HG03520 (cell line): ENCODE measurements around the gene MUC20.
"Not testable (repeated sequence)": the region's sequence is repeated elsewhere in the genome, so short reads cannot be mapped to it uniquely, and the experiment has no call there.

Experiments
- ATAC-seq: cut with Tn5 transposase; IDR thresholded peaks from one replicate; pipeline ENCODE4 v1.9.1; 2021; ENCODE audit warnings: mild to moderate bottlenecking, moderate library complexity; ENCODE audit not compliant: unreplicated experiment

Gene MUC20

DNA sequence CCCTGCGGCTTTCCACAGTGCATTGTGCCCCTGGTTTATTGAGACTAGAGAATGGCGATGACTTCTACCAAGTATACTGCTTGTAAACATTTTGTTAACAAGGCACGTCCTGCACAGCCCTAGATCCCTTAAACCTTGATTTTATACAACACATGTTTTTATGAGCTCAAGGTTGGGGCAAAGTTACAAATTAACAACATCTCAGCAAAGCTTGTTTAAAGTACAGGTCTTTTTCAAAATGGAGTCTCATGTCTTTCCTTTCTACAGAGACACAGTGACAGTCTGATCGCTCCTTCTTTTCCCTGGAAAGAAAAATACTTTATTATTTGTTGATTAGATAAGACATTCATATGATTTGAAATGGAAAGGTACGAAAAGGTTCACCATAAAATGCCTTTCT is 8.0 kb downstream of the MUC20 start:
- not testable (repeated sequence) for ATAC-seq

DNA sequence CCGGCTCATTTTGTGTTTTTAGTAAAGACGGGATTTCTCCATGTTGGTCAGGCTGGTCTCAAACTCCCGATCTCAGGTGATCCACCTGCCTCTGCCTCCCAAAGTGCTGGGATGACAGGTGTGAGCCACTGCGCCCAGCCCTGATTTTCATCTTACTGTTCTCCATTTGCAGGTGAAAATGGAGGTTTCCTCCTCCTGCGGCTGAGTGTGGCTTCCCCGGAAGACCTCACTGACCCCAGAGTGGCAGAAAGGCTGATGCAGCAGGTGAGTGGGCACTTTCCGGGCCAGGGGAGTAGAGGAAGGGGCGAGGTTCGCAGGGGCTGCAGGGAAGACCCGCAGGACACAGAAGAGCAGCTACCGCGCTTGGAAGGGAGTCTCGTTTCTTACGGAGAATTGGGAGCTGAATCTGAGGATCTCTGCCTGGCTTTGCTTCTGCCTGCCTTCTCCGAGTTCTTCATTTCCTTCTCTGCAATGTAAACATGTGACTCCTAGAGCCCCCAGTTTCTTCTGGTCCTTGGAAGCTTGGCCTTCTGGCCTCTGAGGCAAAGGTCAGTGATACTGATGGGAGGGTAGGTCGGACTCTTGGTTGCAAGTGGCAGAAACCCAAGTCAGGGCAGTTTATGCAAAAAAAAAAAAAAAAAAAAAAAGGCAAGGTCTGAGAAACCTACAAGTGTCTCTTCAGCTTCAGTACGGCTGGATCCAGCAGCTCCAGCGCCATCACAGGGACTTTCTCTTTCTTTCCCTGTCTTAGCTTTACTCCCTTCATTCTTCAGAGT is 8.9 kb downstream of the MUC20 start:
- no peak for ATAC-seq

DNA sequence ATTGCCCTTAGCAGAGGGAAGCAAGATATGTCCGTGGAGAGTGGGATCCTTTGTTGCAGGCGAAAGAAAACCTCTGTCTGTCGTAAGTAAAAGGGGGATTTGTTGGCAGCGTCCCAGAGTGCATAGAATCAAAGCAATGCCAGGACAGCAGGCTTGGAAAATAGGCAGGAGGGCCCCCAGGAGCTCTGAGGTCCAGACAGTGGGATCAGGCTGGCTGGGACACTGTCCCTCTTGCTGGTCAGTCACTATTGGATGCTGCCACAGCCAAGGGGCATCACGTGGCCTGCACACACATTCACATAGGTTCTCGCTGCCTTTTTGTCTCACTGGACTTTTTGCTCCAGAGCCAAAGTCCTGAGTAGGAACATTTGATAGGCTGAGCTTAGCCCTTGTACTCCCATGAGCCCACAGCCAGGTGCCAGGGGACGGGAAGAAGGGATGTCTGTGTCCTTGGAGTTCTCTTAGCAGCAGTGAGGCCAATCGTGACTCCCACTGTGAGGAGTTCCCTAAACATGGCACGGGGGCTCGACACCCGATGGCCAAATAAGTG is 10.7 kb downstream of the MUC20 start:
- no peak for ATAC-seq

DNA sequence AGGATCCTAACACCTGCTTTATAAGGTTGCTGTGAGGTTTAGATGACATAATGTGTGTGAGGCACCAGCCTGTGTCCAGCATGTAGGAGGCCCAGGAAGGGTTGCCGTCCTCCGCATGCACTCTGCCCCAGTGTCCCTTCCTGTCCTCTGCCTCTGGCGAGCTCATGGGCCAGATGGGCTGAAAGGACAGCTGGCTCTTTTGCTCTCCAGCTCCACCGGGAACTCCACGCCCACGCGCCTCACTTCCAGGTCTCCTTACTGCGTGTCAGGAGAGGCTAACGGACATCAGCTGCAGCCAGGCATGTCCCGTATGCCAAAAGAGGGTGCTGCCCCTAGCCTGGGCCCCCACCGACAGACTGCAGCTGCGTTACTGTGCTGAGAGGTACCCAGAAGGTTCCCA is 12.2 kb downstream of the MUC20 start:
- no peak for ATAC-seq

DNA sequence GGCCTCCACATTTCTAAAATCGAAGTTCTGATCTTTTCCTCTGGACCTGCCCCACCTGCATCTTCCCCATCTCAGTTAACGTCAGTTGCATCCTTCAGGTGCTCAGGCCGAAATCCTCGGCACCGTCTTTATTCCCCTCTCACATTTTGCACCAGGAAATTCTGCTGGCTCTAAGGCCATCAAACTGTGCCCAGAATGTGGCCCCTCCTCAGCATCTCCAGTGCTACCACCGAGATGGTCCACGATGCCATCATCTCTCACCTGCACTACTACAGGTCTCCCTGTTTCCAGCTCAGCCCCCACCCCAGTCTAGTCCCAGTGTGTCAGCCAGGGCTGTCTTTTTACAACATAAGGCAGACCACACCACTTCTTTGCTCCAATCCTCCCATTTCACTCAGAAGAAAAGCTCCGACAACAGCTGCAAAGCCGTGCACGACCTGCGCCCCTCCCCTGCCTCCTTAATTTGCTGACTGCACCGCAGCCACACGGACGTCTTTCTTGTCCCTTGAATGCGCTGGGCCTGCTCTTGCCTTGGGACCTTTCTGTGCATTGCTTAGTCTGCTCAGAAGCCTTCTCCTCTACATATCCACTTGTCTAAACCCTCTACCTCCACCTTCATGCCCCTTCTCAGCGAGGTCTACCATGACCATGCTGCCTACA is 14.4 kb downstream of the MUC20 start:
- ATAC-seq, result no peak

DNA sequence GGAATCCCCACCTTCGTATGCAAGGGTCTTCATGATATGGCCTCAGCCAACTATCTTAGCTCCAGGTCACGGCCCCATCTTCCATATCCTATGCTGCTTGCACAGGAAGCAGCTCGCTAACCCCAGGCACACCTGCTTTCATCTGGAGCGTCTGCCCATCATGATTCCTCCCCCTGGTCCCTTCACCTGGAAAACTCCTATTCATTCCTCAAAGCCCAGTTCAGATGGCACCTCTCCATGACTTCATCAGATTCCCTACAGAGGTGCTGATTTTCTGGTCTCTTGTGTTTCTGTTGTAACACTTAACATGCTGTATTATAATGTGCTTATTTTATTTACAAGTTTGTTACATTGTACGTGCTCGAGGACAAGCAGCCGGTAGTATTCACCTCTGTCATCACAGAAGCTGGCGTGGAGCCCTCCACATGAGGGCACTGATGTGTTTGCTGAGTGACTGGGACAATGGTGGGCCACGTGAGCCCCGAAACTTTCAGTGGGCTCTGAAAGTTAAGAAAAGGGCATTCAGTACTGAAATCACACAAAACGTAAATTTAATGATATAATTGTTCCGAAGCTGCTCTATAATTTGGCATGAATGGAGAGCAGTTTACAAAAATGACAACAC is 16.2 kb downstream of the MUC20 start:
- ATAC-seq, result no peak

DNA sequence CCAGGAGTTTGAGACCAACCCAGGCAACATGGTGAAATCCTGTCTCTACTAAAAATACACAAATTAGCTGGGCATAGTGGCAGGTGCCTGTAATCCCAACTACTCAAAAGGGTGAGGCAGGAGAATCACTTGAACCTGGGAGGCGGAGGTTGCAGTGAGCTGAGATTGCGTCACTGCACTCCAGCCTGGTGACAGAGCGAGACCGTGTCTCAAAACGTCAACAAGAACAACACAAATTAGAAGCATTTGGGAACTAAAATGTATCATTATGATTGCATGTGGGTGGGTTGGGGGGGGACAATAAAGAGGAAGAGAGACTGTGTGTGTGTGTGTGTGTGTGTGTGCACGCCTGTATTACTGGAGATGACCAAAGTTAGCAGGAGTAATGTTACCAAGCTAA is 17.0 kb downstream of the MUC20 start:
- not testable (repeated sequence) for ATAC-seq

DNA sequence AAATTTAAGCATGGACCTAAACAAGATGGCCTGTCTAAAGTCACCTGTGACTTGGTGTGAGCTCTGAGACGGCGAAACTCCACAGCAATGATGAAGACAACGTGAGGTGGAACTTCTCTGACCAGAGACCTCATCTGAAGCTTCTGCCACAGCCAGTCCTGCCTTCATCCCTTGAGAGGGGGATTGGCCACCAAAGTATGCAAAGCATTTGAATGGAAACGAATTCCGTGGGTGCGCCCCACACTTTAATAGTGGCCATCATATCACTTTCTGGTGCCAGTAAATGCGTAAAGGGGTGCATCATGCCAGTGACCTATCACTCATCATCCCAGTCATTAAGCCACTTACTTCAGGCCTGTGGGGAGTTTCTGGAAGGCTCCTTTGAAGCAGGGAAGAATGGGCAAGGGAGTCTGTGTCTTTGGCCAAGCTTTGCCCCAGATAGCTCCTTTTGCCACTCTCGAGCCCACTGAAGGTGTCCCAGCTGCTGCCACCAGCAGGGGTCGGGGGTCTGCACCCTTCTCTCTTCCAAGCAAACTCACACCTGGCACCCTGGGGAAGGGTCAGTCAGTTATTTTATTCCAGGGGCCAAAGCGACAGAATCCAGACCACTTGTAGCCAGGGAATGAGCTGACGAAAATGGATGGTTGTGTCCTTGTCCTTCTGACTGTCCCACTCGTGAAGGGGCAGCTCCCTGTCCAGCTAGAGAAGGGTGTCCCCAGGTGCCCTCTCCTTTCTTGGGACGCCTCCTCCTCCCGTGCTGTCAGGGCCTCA is 17.7 kb downstream of the MUC20 start:
- no peak for ATAC-seq

DNA sequence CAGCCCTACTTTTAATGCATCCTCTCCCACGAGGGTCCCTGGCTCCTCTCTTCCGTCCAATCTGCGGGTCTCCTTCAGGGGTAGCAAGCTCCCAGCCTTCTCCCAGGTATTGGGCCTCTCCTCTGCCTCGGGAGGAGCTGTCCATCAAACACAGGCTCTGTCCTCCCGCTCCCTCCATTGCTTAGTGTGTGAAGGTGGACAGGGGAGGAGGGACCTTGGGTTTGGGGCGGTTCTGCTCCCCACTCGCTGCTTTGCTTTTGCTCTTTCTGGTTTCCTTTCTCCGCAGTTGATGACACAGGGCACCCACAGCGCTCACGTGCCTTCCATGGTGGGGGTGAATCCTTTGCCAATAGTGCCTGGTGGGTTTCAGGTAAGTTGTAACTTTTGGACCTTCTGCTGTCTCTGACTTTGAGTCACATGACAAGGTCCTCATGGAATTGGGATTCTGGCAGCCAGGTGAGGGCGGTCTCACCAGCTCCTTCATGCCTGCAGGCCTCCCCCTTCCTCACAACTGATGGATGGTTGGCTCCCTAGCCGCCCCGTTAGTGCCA is 18.9 kb downstream of the MUC20 start:
- ATAC-seq, result no peak

DNA sequence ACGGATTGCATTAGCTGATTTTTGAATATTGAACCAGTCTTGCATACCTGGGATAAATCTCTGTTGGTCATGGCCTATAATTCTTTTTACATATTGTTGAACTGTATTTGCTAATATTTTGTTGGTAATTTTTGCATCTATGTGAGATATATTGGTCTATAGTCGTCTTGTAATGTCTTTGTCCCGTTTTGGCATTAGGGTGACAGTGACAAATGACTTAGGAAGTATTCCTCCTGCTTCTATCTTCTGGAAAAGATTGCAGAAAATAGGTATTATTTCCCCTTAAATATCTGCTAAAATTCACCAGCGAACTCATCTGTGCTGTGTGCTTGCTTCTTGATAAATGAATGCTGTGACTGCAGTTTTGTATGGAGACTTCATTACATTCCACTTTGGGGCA is 23.7 kb downstream of the MUC20 start:
- no peak for ATAC-seq

DNA sequence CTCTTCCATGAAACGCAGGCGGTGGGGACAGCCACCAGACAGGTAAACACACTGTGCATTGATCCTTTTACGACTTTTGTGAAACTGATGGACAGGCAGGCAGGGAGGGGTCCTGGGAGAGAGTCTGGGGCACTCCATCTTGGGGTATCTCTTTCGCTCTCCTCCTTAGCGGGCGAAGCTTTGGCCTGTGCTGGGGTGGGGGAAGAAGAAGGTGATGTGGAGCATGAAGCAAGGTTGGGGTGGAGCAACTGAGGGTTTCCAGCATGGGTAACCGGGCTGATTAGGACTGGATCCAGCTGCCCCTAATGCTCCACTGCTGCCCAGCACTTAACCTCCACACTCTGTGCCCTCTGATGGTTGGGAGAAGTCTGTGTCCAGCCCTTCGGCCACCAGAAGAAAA is 25.6 kb downstream of the MUC20 start:
- no peak for ATAC-seq

DNA sequence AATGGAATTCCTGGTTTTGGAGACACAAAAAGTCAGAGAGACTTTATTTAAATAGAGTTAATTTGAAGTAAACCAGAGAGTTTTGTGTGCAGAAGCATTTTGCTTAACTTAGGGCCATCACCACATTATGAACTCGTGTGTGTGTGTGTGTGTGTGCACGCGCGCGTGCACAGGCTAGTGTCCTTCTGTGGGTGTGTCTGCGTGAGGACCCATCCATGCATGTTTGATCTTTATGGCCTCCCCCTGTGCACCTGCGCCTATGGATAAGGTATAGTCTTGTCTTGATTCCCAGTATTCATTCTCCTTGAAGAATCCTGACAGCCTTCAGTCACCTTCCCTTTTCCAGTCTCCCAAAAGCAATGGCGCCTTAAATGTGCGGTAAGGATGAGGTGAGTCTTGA is 26.0 kb downstream of the MUC20 start:
- no peak for ATAC-seq

DNA sequence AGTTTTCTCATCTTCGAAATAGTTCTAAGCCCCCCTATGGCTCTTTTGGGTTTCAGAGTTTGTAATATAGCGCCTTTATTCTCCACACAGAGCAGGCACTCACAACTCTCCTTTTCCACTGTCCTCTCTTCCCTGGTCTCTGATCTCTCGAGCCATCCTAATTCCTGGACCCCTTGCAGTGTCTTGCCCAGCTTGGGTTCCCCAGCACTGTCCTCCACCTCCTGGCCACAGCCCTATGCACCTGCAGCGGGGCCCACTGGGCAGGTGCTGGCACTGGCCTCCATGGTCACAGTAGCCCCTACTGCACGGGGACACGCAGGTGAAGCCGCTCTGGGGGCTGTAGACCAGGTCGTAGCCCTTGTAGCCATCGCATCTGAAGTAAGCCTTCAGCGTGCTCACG is 27.9 kb downstream of the MUC20 start:
- no peak for ATAC-seq

DNA sequence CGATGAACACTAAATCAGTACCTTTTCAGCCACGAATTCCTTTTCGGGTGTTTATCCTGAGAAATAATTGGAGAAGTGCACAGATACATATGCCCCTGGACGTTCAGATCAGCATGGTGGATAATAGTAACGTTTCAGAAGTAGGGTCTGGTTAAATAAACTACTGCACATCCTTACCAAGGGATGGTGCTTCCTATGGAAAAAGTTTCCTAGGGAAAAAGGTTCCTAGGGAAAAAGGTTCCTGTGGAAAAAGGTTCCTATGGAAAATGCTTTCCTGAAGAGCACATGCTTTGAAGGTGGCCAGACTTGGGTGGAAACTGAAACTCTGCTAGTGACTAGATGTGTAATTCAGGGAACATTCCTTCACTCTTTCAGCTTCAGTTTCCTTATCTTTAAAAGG is 28.3 kb downstream of the MUC20 start:
- ATAC-seq, result not testable (repeated sequence)

DNA sequence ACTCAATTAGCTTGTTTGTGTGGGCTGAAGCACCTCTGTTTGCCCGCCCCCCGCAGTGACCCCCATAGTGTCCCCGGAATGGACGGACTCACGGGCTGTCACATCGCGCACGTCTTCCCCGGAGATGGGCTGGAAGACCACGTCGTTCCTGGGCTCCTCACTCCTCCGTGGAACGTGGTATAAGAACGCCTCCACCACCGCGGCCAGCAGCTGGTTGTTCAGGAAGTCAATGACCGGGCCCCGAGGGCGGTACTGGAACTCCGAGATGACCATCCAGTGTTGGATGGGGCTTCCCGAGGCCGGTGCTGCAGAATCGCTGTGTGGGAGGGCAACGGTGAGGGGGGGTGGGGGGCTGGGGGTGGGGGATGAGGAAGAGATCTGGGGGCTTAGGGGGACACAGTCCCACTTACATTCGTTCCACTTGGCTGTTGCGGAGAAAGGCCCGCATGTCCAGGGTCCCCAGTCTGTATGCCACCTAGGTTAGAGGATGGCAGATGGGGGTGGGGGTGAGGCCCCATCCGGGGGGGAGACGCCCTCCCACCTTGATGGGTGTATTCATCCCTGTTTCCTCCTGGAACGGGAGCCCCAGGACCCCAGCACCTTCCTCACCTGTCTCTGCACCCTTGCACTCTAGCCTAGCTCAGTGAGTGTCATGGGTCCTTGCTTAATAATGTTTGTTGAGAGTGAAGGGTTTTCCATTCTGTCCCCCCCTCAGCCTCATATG is 30.2 kb downstream of the MUC20 start:
- ATAC-seq, result no peak

DNA sequence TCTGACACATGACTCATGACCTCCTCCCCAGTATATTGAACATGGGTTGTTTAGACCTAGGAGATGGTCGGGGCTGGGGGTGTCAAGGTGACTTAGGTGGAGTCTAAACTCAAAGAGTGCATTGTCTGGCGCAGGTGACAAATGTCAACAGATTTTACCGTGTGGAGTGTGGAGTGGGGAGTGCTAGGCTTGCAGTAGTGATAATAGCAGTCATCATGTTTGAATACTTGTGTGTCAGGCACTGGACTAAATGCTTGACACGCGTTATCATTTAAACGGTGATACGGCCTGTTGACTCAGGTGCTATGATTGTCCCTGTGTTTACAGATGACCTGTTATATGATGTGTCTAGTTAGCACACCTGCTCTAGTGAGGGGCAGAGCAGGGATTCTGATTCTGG is 30.8 kb downstream of the MUC20 start:
- ATAC-seq, result no peak

DNA sequence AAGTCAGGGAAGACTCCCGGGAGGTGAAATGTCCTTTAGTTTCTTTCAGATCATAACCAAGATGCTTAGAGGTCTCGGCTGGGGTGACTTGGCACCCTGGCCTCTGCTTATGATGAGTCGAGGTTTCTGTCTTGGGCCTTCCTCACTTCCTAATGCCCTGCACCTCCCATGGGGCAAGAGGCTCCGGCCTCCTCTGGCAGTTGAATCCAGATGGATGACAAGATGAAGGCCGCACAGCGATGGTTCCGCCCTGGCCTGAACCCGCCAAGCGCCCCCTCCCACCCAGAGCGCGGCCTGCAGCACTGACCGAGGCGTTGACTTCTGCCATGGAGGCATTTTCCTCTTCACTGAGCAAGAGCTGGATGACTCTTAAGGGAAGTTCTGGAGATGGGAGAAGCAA is 31.3 kb downstream of the MUC20 start:
- no peak for ATAC-seq

DNA sequence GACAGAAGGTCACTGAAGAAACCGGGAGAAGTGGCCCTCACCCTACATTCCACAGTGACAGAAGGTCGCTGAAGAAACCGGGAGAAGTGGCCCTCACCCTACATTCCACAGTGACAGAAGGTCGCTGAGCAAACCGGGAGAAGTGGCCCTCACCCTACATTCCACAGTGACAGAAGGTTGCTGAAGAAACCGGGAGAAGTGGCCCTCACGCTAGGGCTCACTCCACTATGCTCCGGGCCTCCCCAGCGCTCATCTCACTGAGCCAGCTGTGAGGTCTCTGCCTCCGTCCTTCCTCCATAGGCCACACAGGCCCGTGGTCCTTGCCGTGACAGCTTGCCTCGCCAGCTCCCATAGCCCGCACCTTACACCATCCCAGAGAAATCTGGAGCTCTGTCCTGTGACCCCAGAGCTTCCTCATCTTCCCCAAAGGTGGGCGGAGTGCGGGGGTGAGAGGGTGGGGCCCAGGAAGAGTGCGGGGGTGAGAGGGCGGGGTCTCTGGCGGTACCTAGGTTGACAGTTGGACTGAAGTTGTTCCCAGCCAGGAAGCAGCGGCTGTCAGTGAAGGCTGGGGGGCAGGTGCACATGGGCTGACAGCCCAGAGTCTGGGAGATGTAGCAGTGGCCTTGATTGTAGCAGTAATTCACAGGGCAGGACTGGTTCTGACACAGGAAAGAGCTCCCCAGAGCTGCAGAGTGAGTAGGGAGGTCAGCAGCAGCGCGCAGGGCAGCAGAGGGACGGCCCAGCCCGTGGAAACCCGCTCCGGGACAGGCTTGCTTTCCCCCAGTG is 32.0 kb downstream of the MUC20 start:
- ATAC-seq, result no peak

DNA sequence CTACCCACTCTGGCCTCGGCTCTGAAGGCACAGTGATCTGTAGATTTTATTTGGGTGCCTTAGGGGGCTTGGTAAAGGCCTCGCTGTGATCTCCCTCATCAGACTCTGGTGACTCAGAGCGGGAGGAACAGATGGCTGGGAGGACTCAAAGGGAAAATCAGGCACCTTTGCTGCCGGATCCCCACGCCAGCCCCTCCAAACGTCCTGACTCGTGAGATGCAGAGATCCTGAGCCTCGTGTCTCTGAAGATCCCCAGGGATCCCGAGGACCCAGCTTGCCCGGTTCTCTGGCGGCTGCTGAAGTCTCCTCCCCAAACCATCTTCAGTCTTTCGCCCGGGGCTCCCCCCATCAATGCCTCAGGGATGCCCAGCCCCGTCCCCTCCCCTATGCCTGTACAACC is 32.8 kb downstream of the MUC20 start:
- ATAC-seq, result no peak
